T-helper 2 cell treated with Interferon-gamma antibody and Interleukin-4, amounts not matched to agents 5 μg/mL and 100 μg/mL, for 36 hours (primary cell): Measurements from ENCODE around the gene KRT80.

Source experiments
- DNase-seq: peaks from one replicate; pipeline ENCODE4 v3.0.0; 2021; ENCODE audit warnings: low spot score
- H3K27ac Mint-ChIP-seq: one replicate; pipeline ENCODE4 v1.8.0; 2021; ENCODE audit warnings: mild to moderate bottlenecking, mixed read lengths
- H3K27me3 Mint-ChIP-seq: one replicate; pipeline ENCODE4 v1.8.0; 2021; ENCODE audit warnings: low read depth, mixed read lengths
- H3K36me3 Mint-ChIP-seq: one replicate; pipeline ENCODE4 v1.8.0; 2021; ENCODE audit warnings: low read depth, mixed read lengths
- H3K4me1 Mint-ChIP-seq: one replicate; pipeline ENCODE4 v1.8.0; 2021; ENCODE audit warnings: low read depth, mixed read lengths
- H3K4me3 Mint-ChIP-seq: one replicate; pipeline ENCODE4 v1.8.0; 2022; ENCODE audit warnings: mild to moderate bottlenecking, moderate library complexity, mixed read lengths
- H3K9me3 Mint-ChIP-seq: one replicate; pipeline ENCODE4 v1.8.0; 2021; ENCODE audit warnings: mixed read lengths

KRT80 gene

DNA sequence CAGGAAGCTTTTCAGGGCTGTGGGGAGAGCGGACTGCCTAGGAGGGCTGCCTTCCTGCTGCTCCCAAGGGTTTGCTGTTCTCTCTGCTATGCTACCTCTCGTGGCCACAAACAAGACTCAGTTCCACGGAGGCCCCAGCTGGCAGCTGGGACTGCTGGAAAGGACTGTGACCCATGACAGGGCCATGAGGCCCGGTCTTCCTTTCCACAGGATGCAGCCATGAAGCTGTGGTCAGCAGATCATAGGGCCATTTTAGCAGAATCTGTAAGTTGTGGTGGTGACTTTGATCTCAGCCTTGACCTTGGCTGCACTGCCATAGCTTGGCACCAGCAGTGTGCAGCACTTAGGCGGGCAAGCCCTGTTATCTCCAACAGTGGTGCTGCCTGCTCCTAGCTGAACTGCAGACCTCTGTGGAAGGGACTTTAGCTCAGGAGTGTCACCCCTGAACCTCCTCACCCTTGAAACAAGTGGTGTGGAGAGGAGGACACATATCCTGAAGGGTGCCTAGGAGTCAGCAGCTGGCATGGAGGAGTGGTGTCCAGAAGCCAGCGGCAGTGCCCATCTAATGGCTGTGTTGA, 12.3 kb downstream of the KRT80 start:
- H3K4me3 Mint-ChIP-seq: no peak overlapping the region
- H3K36me3 Mint-ChIP-seq: no peaks in the 10 kb centered on the region
- no peaks in the 10 kb centered on the region for H3K9me3 Mint-ChIP-seq
- peaks cover 3% of the 10 kb centered on the region for H3K4me1 Mint-ChIP-seq
- DNase-seq: no peak
- H3K27me3 Mint-ChIP-seq: no peaks in the 10 kb centered on the region
- H3K27ac Mint-ChIP-seq: no peak overlapping the region

DNA sequence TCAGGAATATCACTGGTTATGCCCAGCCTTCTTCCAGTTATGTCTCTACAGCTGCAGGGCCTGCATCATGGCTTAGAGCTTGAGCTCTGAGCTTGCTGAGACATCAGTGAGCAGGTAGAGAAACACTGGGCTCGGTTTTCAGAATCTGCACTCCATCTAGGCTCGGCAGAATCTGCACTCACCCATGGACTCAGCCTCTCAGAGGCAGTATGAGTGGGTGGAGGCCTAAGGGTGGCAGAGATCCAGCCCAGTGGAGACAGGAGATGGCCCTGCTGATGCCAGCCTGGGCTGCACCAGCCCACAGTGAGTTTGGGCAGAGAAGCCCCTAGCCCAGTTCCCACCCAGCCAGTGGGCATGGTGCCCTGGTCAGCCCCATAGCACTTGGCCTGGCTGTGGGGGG, 12.8 kb downstream of the KRT80 start:
- no peak overlapping the region for H3K4me3 Mint-ChIP-seq
- no peaks in the 10 kb centered on the region for H3K36me3 Mint-ChIP-seq
- H3K9me3 Mint-ChIP-seq: no peaks in the 10 kb centered on the region
- no peak for DNase-seq
- no peaks in the 10 kb centered on the region for H3K27me3 Mint-ChIP-seq
- no peak overlapping the region for H3K27ac Mint-ChIP-seq
- H3K4me1 Mint-ChIP-seq: no peaks in the 10 kb centered on the region

DNA sequence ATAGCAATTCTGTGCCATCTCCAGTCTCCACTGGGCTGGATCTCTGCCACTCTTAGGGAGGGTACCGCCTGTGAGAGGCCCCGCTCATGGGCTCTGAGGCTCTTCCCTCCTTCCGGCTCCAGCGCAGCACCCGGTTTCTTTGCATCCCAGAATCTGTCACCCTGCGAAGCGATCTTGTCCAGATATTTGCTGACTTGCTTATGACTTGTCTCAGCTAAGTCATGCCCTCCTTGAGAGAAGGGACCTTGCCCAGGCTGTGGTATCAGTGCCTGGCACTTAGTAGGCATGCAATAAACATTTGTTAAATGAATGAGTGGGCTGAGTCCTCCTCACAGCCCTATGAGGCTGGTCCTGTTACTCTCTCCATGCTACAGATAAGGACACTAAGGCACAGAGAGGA, 13.4 kb downstream of the KRT80 start:
- no peaks in the 10 kb centered on the region for H3K9me3 Mint-ChIP-seq
- no peaks in the 10 kb centered on the region for H3K4me1 Mint-ChIP-seq
- no peaks in the 10 kb centered on the region for H3K27me3 Mint-ChIP-seq
- H3K27ac Mint-ChIP-seq: no peak overlapping the region
- no peak for DNase-seq
- H3K36me3 Mint-ChIP-seq: no peaks in the 10 kb centered on the region
- H3K4me3 Mint-ChIP-seq: no peak overlapping the region

DNA sequence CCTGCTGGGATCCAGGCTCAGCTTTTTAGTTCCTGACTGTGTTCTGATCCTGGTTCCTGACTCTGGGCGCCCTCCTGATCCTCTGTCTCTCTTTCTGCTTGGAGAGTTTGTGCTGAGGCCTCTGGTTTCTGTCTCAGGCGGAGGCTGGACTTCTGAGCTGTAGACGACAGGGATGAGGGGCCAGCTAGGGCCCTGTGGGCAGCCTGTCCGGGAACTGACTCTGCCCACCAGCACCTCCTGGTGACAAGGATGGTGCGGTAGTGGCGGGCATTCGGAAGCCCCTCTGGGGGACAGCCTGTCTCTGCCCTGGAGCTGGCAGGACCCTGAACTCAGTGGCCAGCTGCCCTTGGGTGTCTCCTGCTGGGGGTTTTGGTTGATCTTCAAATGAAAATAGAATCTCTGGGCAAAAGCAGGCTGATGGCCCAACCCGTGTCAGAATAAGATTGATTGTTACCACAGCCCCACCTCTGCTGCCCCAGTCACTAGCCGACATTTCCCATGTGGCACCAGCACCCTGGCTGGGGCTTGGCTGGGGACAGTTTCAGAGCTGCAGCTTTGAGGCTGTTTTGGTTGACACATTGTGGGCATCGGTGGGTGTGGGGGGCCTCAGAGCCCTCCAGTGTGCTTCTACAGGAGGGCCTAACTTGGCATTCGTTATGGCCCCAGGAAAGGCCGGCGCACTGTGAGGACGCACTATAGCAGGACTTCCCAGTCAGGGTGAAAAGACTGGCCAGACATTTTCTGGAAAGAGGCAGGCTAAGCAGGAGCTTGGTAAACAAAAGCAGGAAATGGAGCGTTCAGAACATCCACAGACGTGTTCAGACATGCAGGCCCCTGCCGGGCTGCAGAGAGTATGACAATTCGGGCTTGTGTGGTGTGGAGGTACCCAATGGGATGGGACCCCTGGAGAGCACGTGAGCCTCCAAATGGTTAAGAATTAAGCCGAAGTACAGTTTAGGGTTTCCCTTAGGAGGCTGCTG, 16.2 kb downstream of the KRT80 start:
- no peaks in the 10 kb centered on the region for H3K36me3 Mint-ChIP-seq
- no peaks in the 10 kb centered on the region for H3K9me3 Mint-ChIP-seq
- no peaks in the 10 kb centered on the region for H3K27me3 Mint-ChIP-seq
- no peak overlapping the region for H3K27ac Mint-ChIP-seq
- DNase-seq: no peak
- no peaks in the 10 kb centered on the region for H3K4me1 Mint-ChIP-seq
- no peak overlapping the region for H3K4me3 Mint-ChIP-seq

DNA sequence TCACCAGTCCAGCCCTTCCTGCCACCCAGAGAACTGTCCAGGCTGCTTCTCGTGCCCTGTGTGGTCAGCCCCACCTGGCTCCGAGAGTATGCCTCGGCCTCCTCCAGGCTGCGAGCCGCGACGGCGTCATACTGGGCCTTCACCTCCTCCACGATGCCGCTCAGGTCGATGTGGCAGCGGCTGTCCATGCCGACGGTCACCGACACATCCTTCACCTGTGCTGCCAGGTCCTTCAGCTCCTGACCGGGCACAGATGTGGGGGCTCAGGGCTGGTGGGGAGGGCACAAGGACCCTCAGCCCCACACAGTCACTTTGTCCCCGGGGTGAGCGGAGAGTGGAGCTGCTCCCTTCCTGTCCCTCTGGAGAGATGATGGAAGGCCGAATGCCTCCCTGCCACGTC, 18.3 kb downstream of the KRT80 start:
- peaks cover 2% of the 10 kb centered on the region for H3K27me3 Mint-ChIP-seq
- no peak overlapping the region for H3K4me3 Mint-ChIP-seq
- H3K36me3 Mint-ChIP-seq: no peaks in the 10 kb centered on the region
- no peaks in the 10 kb centered on the region for H3K4me1 Mint-ChIP-seq
- no peak for DNase-seq
- H3K27ac Mint-ChIP-seq: no peak overlapping the region
- H3K9me3 Mint-ChIP-seq: no peaks in the 10 kb centered on the region

DNA sequence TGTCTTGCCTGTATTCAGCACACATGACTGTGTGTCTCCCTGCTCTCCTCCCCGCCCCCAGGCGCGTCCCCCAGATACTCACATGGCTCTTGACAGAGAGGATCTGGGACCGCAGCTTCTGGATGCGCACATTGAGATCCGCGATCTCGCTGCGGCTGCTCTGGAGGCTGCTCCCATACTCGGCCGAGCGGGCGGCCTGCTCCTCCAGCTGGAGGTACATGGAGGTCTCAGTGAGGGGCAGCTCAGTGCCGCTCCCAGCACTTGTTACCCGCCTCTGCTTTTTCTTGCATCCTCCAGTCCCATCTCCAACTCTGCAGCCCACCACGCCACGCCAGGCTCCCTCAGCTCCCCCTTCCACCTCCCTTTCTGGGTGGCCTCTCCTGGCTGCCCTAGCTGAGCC, 18.9 kb downstream of the KRT80 start:
- Mint-ChIP-seq H3K4me3 (no peak overlapping the region), H3K27me3 (peaks cover 2% of the 10 kb centered on the region), H3K27ac (no peak overlapping the region), H3K9me3 (no peaks in the 10 kb centered on the region), H3K4me1 (no peaks in the 10 kb centered on the region), H3K36me3 (no peaks in the 10 kb centered on the region)
- DNase-seq: no peak

DNA sequence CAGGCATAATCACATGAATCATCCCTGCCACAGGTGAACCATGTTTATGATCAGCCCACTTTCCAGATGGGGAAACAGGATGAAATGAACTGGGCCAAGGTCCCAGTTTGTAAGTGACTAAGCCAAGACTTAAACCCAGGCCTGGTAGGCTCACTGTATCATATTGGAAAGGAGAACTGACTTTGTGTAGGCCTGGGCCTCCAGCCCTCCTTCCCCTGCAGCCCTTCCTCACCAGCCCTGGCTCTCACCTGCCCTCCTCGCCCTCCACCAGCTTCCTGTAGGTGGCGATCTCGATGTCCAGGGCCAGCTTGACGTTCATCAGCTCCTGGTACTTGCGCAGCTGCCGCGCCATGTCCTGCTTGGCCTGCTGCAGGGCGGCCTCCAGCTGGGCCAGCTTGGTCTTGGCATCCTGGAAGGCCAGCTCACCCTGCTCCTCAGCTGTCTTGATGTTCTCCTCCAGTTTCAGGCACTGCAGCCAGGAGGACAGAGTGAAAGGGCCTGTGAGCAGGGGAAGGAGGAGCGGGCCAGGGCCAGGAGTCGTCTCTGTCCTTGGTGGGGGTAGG, 19.8 kb downstream of the KRT80 start:
- H3K36me3 Mint-ChIP-seq: no peaks in the 10 kb centered on the region
- H3K9me3 Mint-ChIP-seq: no peaks in the 10 kb centered on the region
- peaks cover 2% of the 10 kb centered on the region for H3K27me3 Mint-ChIP-seq
- no peak for DNase-seq
- no peak overlapping the region for H3K27ac Mint-ChIP-seq
- H3K4me1 Mint-ChIP-seq: no peaks in the 10 kb centered on the region
- no peak overlapping the region for H3K4me3 Mint-ChIP-seq

DNA sequence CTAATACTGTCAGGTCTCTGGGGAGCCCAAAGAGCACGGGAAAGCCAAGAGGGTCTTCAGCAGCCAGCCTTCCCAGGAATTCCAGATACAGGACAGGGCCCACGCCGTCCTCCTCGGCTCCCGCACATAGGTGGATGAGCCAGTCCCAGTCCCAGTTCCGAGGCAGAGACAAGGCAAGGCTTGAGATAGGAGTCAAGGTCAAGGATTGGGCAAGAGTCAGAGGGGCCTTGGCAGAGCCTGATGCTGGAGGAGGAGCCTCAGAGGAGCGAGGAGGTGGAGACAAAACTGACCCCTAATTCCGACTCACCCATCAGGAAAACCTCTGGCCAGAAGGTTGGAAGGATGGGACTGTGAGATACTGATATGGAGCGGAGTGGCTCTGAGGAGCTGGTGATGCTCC, 21.0 kb downstream of the KRT80 start:
- Mint-ChIP-seq H3K4me3 (no peak overlapping the region), H3K9me3 (no peaks in the 10 kb centered on the region), H3K27me3 (peaks cover 3% of the 10 kb centered on the region), H3K36me3 (no peaks in the 10 kb centered on the region), H3K4me1 (no peaks in the 10 kb centered on the region), H3K27ac (no peak overlapping the region)
- no peak for DNase-seq

DNA sequence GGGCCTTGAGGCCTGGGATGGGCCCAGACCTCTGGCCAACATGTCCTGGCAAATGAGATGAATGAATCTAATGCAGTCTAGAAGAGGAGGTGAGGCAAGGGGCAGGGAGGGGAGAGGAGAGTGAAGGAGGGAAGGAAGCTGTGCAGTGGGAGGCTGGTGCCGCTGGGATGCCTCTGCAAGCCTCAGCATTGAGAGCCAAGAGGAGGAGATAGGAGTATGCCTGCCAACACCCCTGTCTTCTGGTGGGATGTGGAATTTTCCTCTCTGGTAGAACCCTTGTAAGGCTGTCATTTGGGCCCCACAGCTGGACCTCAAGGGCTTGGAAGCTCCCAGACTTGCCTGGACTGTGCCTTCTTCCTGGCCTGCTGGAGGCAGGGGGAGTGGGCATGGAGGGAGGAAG, 21.9 kb downstream of the KRT80 start:
- no peak overlapping the region for H3K4me3 Mint-ChIP-seq
- no peak overlapping the region for H3K27ac Mint-ChIP-seq
- H3K4me1 Mint-ChIP-seq: no peaks in the 10 kb centered on the region
- no peaks in the 10 kb centered on the region for H3K36me3 Mint-ChIP-seq
- no peaks in the 10 kb centered on the region for H3K9me3 Mint-ChIP-seq
- H3K27me3 Mint-ChIP-seq: peaks cover 8% of the 10 kb centered on the region
- no peak for DNase-seq

DNA sequence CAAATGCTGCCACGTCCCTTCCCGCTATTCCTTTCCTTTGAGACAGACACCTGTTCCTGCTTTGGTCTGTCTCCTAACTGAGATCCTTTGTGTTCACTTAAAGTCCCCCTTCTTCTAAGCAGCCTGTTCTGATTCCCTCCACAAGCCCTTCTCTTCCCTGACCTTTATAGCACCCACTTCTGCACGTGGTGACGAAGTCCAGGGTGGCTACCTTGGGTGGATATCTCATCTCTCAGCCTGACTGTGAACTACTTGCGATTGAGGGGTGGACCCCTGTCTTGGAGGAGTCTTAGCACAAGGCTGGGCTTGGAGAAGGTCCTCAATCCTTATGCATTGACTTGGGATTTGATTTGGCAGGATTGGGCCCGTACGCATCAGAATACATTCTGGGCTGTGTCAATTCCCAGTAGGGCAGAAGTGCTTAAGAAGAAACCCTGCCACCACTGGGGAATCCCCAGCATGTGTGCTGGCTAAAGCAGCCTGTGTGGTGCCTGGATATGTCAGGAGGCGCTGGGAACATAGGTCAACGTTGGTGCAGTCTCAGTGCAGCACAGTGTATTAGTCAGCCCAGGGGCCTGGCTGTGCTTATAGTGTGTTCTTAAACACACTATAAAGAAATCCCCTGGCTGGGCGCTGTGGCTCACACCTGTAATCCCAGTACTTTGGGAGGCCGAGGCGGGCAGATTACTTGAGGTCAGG, 23.6 kb downstream of the KRT80 start:
- H3K27ac Mint-ChIP-seq: no peak overlapping the region
- peaks cover 3% of the 10 kb centered on the region for H3K4me1 Mint-ChIP-seq
- no peaks in the 10 kb centered on the region for H3K36me3 Mint-ChIP-seq
- H3K27me3 Mint-ChIP-seq: peaks cover 8% of the 10 kb centered on the region
- H3K9me3 Mint-ChIP-seq: no peaks in the 10 kb centered on the region
- H3K4me3 Mint-ChIP-seq: no peak overlapping the region
- no peak for DNase-seq

DNA sequence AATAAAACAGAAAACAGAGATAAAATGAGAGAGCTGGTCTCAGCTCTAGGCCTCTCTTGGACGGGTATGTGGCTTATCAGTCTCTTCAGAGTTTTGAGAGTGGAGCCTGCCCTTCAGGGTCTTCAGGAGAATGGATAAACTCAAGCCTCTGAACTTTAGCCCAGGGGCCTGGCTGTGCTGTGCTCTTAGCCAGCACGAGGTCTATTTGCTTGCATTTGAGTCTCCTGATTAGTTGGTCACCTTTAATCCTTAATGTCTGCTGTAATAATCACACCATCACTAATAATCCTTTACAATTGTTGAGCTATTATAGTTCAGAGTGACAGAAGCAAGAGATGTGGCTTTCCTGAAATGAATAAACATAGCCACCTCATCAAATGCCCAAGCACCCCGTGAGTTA, 24.3 kb downstream of the KRT80 start:
- DNase-seq: no peak
- H3K4me3 Mint-ChIP-seq: no peak overlapping the region
- peaks cover 6% of the 10 kb centered on the region for H3K4me1 Mint-ChIP-seq
- no peaks in the 10 kb centered on the region for H3K9me3 Mint-ChIP-seq
- H3K27me3 Mint-ChIP-seq: peaks cover 8% of the 10 kb centered on the region
- H3K36me3 Mint-ChIP-seq: no peaks in the 10 kb centered on the region
- H3K27ac Mint-ChIP-seq: no peak overlapping the region

DNA sequence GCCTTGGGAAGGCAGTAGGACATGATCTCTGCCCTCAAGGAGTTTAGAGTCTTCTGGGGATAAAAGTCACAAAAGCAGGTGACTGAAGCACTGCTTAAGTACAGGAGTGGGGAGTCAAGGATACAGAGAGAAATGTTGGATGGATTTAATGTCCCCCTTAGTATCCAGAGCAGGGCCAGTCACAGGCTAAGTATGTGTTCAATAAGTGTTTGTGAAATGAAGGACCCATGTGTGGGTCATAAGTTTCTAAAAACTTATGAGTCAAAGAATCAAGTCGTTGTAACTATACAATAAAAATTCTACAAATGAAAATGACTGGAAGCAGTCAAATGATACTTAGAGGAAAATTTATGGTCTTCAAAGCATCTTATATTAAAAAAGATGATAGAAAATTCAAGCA, 25.1 kb downstream of the KRT80 start:
- Mint-ChIP-seq H3K4me3 (no peak overlapping the region), H3K27me3 (peaks cover 8% of the 10 kb centered on the region), H3K27ac (no peak overlapping the region), H3K4me1 (peaks cover 11% of the 10 kb centered on the region), H3K36me3 (no peaks in the 10 kb centered on the region), H3K9me3 (no peaks in the 10 kb centered on the region)
- no peak for DNase-seq

DNA sequence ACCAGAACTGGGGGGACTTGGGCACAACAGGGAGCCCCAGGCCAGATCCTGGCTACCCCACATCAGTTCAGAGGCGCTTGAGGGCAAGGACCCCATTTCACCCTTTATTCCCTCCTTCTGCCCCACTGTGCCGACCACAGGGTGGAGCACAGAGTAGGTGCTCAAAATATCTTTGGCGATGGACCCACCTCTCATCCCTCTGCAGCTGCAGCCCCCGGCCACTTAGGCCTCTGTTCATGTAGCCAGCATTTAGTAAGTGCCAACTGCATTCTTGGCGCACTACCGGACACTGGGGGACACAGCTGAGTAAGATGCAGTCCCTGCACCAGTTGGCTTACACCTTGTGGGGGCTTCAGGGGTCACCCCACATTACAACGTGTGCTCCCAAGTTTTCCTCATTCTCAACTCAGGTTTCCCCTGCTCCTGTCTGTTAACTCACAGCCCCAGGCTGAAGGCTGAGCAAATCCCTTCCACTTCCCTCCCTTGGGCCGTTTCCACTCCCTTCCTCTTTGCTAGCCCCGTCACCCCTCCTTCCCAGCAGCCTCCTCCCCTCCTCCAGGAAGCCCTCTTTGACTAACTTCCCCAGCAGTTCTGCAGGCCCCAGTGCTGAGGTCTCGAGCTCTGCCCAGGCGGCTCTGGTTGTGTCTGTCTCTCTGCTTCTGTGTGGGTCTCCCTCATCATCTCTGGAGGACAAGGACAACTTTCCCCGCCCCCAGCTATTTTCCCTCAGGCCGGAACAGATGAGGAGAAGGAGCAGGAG, 26.5 kb downstream of the KRT80 start:
- H3K9me3 Mint-ChIP-seq: no peaks in the 10 kb centered on the region
- H3K4me1 Mint-ChIP-seq: peaks cover 19% of the 10 kb centered on the region
- DNase-seq: no peak
- H3K27me3 Mint-ChIP-seq: peaks cover 8% of the 10 kb centered on the region
- H3K4me3 Mint-ChIP-seq: no peak overlapping the region
- H3K36me3 Mint-ChIP-seq: no peaks in the 10 kb centered on the region
- no peak overlapping the region for H3K27ac Mint-ChIP-seq
